ENCODE data around the gene FGF11.

DNA sequence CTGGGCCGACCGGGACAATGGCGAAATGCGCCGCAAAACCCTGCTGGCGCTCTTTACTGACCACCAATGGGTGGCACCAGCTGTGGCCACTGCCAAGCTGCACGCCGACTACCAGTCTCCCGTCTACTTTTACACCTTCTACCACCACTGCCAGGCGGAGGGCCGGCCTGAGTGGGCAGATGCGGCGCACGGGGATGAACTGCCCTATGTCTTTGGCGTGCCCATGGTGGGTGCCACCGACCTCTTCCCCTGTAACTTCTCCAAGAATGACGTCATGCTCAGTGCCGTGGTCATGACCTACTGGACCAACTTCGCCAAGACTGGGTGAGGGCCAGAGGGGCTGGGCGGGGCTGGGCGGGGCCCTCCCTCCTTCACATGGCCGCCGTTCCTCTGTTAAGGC is 23.5 kb upstream of the FGF11 start:
- TF ChIP-seq, protein P1, sequence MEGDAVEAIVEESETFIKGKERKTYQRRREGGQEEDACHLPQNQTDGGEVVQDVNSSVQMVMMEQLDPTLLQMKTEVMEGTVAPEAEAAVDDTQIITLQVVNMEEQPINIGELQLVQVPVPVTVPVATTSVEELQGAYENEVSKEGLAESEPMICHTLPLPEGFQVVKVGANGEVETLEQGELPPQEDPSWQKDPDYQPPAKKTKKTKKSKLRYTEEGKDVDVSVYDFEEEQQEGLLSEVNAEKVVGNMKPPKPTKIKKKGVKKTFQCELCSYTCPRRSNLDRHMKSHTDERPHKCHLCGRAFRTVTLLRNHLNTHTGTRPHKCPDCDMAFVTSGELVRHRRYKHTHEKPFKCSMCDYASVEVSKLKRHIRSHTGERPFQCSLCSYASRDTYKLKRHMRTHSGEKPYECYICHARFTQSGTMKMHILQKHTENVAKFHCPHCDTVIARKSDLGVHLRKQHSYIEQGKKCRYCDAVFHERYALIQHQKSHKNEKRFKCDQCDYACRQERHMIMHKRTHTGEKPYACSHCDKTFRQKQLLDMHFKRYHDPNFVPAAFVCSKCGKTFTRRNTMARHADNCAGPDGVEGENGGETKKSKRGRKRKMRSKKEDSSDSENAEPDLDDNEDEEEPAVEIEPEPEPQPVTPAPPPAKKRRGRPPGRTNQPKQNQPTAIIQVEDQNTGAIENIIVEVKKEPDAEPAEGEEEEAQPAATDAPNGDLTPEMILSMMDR (IDR thresholded peaks at IDR 0.05) = no peak
- TF ChIP-seq POLR2A (IDR thresholded peaks at IDR 0.05) = no peak

All from heart left ventricle (tissue), 13 donors.